ENCODE data around the gene GPR87.
A peak's percentile ranks its signal among the peaks of the same experiment; 100 is the strongest.

GPR87 gene

DNA sequence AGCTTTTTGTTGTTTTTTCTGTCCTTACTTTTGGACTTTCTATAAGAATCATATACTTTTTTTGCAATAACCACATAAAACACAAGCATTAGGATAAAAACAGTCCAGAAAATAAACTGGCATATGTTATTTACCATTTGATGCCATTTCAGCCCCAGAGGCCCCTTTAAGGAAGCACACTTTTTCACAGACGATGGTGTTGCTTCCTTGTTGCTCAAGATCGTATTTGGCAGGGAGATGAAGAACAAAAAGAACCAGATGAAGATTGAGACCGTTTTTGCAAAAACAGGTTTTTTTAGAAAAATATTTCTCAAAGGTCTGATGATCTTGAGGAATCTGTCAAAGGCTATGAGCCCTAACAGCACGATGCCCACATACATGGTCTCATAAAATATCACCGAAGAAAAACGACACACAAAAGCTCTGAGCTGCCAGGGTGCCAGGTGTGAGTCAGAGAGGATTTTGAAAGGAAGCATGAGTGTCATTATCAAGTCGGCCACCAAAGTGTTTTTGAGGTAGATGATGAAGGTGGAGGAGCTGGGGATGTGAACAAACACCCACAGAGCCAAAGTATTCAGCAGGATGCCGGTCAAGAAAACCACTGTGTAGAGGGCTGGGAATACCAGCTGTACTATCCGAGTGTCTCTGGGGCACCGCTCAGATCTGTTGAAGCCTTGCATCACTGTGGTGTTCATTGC, 11.8 kb upstream of the GPR87 start (continued):
- TF ChIP-seq ZNF404 (tag by site-specific recombination; IDR thresholded peaks at IDR 0.05) (no peak), ZNF660 (tag by site-specific recombination; IDR thresholded peaks at IDR 0.05) (no peak), ZNF292 (tag by site-specific recombination; IDR thresholded peaks at IDR 0.05; ENCODE audit: borderline replicate concordance, low read depth) (no peak), WT1 (tag by site-specific recombination; IDR thresholded peaks at IDR 0.05) (no peak), ZNF701 (tag by site-specific recombination; IDR thresholded peaks at IDR 0.05) (no peak), ZNF473 (tag by site-specific recombination; IDR thresholded peaks at IDR 0.05) (no peak)
- TF ChIP-seq, protein P1, sequence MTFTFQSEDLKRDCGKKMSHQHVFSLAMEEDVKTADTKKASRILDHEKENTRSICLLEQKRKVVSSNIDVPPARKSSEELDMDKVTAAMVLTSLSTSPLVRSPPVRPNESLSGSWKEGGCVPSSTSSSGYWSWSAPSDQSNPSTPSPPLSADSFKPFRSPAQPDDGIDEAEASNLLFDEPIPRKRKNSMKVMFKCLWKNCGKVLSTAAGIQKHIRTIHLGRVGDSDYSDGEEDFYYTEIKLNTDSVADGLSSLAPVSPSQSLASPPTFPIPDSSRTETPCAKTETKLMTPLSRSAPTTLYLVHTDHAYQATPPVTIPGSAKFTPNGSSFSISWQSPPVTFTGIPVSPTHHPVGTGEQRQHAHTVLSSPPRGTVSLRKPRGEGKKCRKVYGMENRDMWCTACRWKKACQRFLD (tag by site-specific recombination; IDR thresholded peaks at IDR 0.05): no peak

DNA sequence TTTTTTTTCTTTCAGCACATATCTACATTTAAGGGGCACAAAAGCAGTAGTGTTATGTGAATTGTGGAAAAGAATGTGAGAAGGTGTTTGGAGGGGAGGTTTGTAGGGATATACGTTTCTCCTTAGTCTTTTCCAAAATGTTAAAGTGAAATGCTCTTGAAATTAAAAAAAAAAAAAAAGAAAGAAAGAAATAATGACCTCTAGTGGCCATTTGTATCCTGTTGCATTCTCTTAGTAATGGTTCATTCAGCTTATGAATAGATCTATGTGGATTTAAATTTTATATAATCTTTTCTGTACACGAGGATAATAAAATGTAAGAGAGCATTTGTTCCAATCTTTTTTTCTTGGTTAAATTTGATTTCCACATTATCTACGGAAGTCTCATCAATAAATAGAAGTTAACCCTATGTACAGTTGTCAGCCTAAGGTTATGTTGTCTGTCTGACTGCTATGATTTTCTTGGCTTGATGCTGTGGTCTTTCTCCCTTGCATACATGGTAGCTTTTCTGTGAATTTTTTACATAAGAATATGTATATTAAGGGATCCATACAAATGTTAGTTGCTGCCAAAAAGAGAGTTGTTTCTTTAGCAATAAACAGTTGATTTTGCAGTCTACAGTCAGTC, 11.1 kb upstream of the GPR87 start:
- Histone ChIP-seq H3K4me1 (ENCODE audit: control insufficient read depth, insufficient read depth, low read length) (no peaks in the 10 kb centered on the region), H3K9me3 (ENCODE audit: control insufficient read depth, insufficient read depth, low read depth, low read length) (no peaks in the 10 kb centered on the region), H3K36me3 (ENCODE audit: control insufficient read depth in 2 of 2, insufficient read depth in 1 of 2, low read length in 2 of 2) (no peaks in the 10 kb centered on the region), H3K27ac (ENCODE audit: extremely low read depth, low read depth, low read length) (no peak overlapping the region), H3K4me3 (ENCODE audit: low read depth, low read length) (no peak overlapping the region)
- ChIA-PET CTCF (interaction anchor here (0.6 to 3.0 kb wide), 11 partner anchors 18 to 449 kb away, joined by 3 to 8 read pairs (median 3); no protein-coding TSS in a partner anchor), POLR2A (no interaction called here)
- TF ChIP-seq ZNF654 (tag by site-specific recombination; IDR thresholded peaks at IDR 0.05; ENCODE audit: low read depth) (peak; percentile 26), ZNF37A (tag by site-specific recombination; IDR thresholded peaks at IDR 0.05) (no peak)
- TF ChIP-seq, protein P2, sequence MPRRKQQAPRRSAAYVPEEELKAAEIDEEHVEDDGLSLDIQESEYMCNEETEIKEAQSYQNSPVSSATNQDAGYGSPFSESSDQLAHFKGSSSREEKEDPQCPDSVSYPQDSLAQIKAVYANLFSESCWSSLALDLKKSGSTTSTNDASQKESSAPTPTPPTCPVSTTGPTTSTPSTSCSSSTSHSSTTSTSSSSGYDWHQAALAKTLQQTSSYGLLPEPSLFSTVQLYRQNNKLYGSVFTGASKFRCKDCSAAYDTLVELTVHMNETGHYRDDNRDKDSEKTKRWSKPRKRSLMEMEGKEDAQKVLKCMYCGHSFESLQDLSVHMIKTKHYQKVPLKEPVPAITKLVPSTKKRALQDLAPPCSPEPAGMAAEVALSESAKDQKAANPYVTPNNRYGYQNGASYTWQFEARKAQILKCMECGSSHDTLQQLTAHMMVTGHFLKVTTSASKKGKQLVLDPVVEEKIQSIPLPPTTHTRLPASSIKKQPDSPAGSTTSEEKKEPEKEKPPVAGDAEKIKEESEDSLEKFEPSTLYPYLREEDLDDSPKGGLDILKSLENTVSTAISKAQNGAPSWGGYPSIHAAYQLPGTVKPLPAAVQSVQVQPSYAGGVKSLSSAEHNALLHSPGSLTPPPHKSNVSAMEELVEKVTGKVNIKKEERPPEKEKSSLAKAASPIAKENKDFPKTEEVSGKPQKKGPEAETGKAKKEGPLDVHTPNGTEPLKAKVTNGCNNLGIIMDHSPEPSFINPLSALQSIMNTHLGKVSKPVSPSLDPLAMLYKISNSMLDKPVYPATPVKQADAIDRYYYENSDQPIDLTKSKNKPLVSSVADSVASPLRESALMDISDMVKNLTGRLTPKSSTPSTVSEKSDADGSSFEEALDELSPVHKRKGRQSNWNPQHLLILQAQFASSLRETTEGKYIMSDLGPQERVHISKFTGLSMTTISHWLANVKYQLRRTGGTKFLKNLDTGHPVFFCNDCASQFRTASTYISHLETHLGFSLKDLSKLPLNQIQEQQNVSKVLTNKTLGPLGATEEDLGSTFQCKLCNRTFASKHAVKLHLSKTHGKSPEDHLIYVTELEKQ (tag by site-specific recombination; IDR thresholded peaks at IDR 0.05; ENCODE audit: borderline replicate concordance): no peak

DNA sequence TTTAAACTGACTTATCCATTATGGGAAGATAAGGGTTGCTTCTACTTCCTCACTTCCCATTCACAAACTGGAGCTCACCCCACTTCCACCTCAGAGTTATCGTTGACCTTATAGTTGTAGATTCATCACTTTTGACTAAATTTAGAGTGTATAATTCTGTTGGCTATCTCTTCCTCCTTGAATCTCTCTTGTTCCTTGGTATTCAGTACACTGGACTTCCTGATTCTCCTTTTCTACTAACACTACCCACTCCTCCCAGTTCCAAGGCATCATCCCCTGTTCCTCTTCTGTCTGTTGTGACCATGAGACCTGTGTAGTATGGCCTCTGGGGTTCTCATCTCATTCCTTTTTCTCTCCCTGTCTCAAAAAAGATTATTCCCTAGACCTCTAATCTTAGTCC, 5.9 kb upstream of the GPR87 start:
- Histone ChIP-seq H3K4me1 (ENCODE audit: control insufficient read depth, insufficient read depth, low read length) (no peaks in the 10 kb centered on the region), H3K27ac (ENCODE audit: extremely low read depth, low read depth, low read length) (no peak overlapping the region), H3K9me3 (ENCODE audit: control insufficient read depth, insufficient read depth, low read depth, low read length) (no peaks in the 10 kb centered on the region), H3K36me3 (ENCODE audit: control insufficient read depth in 2 of 2, insufficient read depth in 1 of 2, low read length in 2 of 2) (no peaks in the 10 kb centered on the region), H3K4me3 (ENCODE audit: low read depth, low read length) (no peak overlapping the region)
- TF ChIP-seq ZNF175 (tag by site-specific recombination; IDR thresholded peaks at IDR 0.05): no peak
- ChIA-PET CTCF (interaction anchor here (1.0 kb wide), 1 partner anchor 17 kb away, joined by 3 read pairs; no protein-coding TSS in a partner anchor), POLR2A (no interaction called here)

DNA sequence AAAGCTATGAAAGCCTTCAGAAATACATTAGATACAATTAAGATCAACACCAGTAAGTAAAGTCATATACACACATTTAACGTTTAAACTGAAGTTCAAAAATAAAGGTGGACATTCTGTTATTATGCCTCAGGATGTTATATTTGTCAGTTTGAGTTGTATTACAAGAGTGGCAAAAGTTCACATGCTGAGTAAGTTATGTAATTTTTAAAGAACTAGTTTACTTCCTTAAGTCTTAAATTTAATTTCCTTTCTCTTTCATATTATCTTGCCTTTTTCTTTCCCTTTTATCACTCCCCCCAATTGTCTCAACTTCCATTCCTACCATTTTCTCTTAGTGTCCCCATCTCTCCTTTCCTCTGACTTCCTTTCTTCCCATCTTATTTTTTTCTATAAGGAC, 4.9 kb upstream of the GPR87 start:
- POLR2A ChIA-PET: no interaction called here
- CTCF ChIA-PET: interaction anchor here (0.5 kb wide), 1 partner anchor 539 kb away, joined by 3 read pairs; no protein-coding TSS in a partner anchor
- H3K27ac ChIP-seq (ENCODE audit: extremely low read depth, low read depth, low read length): no peak overlapping the region
- no peaks in the 10 kb centered on the region for H3K9me3 ChIP-seq (ENCODE audit: control insufficient read depth, insufficient read depth, low read depth, low read length)
- no peaks in the 10 kb centered on the region for H3K36me3 ChIP-seq (ENCODE audit: control insufficient read depth in 2 of 2, insufficient read depth in 1 of 2, low read length in 2 of 2)
- H3K4me1 ChIP-seq (ENCODE audit: control insufficient read depth, insufficient read depth, low read length): no peaks in the 10 kb centered on the region
- H3K4me3 ChIP-seq (ENCODE audit: low read depth, low read length): no peak overlapping the region
- TF ChIP-seq TCF7L2 (IDR thresholded peaks at IDR 0.05; ENCODE audit: borderline replicate concordance, low read depth, low read length) (no peak), ZXDB (tag by site-specific recombination; IDR thresholded peaks at IDR 0.05) (no peak), ZNF623 (tag by site-specific recombination; IDR thresholded peaks at IDR 0.05) (no peak), ZNF16 (tag by site-specific recombination; IDR thresholded peaks at IDR 0.05; ENCODE audit: low read depth) (no peak), ZNF311 (tag by site-specific recombination; IDR thresholded peaks at IDR 0.05; ENCODE audit: borderline replicate concordance) (no peak)
- TF ChIP-seq, protein P3, sequence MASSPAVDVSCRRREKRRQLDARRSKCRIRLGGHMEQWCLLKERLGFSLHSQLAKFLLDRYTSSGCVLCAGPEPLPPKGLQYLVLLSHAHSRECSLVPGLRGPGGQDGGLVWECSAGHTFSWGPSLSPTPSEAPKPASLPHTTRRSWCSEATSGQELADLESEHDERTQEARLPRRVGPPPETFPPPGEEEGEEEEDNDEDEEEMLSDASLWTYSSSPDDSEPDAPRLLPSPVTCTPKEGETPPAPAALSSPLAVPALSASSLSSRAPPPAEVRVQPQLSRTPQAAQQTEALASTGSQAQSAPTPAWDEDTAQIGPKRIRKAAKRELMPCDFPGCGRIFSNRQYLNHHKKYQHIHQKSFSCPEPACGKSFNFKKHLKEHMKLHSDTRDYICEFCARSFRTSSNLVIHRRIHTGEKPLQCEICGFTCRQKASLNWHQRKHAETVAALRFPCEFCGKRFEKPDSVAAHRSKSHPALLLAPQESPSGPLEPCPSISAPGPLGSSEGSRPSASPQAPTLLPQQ (tag by site-specific recombination; IDR thresholded peaks at IDR 0.05): no peak
- TF ChIP-seq, protein P4, sequence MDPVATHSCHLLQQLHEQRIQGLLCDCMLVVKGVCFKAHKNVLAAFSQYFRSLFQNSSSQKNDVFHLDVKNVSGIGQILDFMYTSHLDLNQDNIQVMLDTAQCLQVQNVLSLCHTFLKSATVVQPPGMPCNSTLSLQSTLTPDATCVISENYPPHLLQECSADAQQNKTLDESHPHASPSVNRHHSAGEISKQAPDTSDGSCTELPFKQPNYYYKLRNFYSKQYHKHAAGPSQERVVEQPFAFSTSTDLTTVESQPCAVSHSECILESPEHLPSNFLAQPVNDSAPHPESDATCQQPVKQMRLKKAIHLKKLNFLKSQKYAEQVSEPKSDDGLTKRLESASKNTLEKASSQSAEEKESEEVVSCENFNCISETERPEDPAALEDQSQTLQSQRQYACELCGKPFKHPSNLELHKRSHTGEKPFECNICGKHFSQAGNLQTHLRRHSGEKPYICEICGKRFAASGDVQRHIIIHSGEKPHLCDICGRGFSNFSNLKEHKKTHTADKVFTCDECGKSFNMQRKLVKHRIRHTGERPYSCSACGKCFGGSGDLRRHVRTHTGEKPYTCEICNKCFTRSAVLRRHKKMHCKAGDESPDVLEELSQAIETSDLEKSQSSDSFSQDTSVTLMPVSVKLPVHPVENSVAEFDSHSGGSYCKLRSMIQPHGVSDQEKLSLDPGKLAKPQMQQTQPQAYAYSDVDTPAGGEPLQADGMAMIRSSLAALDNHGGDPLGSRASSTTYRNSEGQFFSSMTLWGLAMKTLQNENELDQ (tag by site-specific recombination; IDR thresholded peaks at IDR 0.05; ENCODE audit: low read depth): no peak
